Neural crest cell (in vitro differentiated cells): ENCODE results near the gene PABPC1L. TPM values are rescaled to one million over a fixed set of nuclear protein-coding genes. Genes with fewer than 3 reads are reported as not detected.

Experiments
- DNase-seq: peaks from one replicate; pipeline ENCODE4 v3.0.0; 2021; ENCODE audit warnings: low read depth, mixed read lengths, low spot score
- H3K27ac Mint-ChIP-seq: one replicate; pipeline ENCODE4 v1.8.0; 2021; ENCODE audit warnings: mild to moderate bottlenecking, mixed read lengths; ENCODE audit not compliant: unreplicated experiment
- H3K27me3 Mint-ChIP-seq: 2 replicates; pipeline ENCODE4 v1.8.0; 2021; ENCODE audit warnings: low read depth, mild to moderate bottlenecking, mixed read lengths
- H3K36me3 Mint-ChIP-seq: 2 replicates; pipeline ENCODE4 v1.8.0; 2021; ENCODE audit warnings: low read depth, mild to moderate bottlenecking, mixed read lengths
- H3K4me1 Mint-ChIP-seq: 2 replicates; pipeline ENCODE4 v1.8.0; 2021; ENCODE audit warnings: mixed read lengths
- H3K4me3 Mint-ChIP-seq: one replicate; pipeline ENCODE4 v1.8.0; 2021; ENCODE audit warnings: mild to moderate bottlenecking, mixed read lengths
- H3K9me3 Mint-ChIP-seq: 2 replicates; pipeline ENCODE4 v1.8.0; 2021; ENCODE audit warnings: mixed read lengths
- total RNA-seq: library from RNA; stranded (reverse); gene quantifications from 2 replicates; pipeline ENCODE4 v1.2.1, GENCODE V29; 2021
- TF ChIP-seq, protein P1 (sequence below): fragments of 200-600 bp; sonication (generic); conservative IDR thresholded peaks from 2 replicates; pipeline ENCODE4 v1.5.0; 2021; ENCODE audit warnings: antibody characterized with exemption, mild to moderate bottlenecking

PABPC1L gene
- total RNA-seq, 1 donor from 2014 or later: 78.6 TPM

- H3K27me3 Mint-ChIP-seq: no peaks in the 10 kb centered on the region
- H3K36me3 Mint-ChIP-seq: peaks cover 7% of the 10 kb centered on the region
- no peak for DNase-seq
- TF ChIP-seq, protein P1, sequence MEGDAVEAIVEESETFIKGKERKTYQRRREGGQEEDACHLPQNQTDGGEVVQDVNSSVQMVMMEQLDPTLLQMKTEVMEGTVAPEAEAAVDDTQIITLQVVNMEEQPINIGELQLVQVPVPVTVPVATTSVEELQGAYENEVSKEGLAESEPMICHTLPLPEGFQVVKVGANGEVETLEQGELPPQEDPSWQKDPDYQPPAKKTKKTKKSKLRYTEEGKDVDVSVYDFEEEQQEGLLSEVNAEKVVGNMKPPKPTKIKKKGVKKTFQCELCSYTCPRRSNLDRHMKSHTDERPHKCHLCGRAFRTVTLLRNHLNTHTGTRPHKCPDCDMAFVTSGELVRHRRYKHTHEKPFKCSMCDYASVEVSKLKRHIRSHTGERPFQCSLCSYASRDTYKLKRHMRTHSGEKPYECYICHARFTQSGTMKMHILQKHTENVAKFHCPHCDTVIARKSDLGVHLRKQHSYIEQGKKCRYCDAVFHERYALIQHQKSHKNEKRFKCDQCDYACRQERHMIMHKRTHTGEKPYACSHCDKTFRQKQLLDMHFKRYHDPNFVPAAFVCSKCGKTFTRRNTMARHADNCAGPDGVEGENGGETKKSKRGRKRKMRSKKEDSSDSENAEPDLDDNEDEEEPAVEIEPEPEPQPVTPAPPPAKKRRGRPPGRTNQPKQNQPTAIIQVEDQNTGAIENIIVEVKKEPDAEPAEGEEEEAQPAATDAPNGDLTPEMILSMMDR: no peak
- H3K9me3 Mint-ChIP-seq: no peaks in the 10 kb centered on the region
- no peak overlapping the region for H3K27ac Mint-ChIP-seq
- peaks cover 2% of the 10 kb centered on the region for H3K4me1 Mint-ChIP-seq
- no peak overlapping the region for H3K4me3 Mint-ChIP-seq
Observed at GRCh38 chr20:44916586-44916985, 6.7 kb downstream of the PABPC1L start.

- H3K27ac Mint-ChIP-seq: no peak overlapping the region
- H3K9me3 Mint-ChIP-seq: no peaks in the 10 kb centered on the region
- no peak for DNase-seq
- no peak overlapping the region for H3K4me3 Mint-ChIP-seq
- H3K4me1 Mint-ChIP-seq: no peaks in the 10 kb centered on the region
- TF ChIP-seq, protein P1: no peak
- peaks cover 7% of the 10 kb centered on the region for H3K36me3 Mint-ChIP-seq
- H3K27me3 Mint-ChIP-seq: no peaks in the 10 kb centered on the region
Observed at GRCh38 chr20:44917399-44917798, 7.5 kb downstream of the PABPC1L start.

DNA sequence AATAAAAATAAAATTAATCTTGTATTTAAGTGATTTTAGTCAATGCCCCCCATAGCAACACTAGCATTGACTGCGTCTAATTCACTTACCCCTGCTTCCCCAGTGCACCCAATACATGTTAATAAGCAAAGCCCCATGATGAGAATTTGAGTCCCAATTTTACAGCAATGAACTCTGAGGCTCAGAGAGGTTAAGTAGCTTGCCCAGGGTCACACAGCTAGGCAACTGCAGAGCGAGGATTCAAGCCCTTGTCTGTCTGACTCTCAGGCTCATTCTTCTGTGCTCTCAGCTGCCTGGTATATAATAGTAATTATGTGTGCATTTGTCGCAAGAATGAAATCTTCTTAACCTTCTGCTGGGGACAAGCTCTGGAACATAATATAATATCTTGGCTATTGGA lies 8.5 kb downstream of the PABPC1L start:
- Mint-ChIP-seq H3K9me3 (no peaks in the 10 kb centered on the region), H3K27me3 (no peaks in the 10 kb centered on the region), H3K4me3 (no peak overlapping the region), H3K4me1 (no peaks in the 10 kb centered on the region), H3K27ac (no peak overlapping the region), H3K36me3 (peaks cover 2% of the 10 kb centered on the region)
- no peak for DNase-seq
- TF ChIP-seq, protein P1: no peak

GRCh38 chr20:44918761-44919160 lies 8.9 kb downstream of the PABPC1L start:
- H3K36me3 Mint-ChIP-seq: no peaks in the 10 kb centered on the region
- no peak overlapping the region for H3K4me3 Mint-ChIP-seq
- no peaks in the 10 kb centered on the region for H3K4me1 Mint-ChIP-seq
- H3K9me3 Mint-ChIP-seq: no peaks in the 10 kb centered on the region
- H3K27me3 Mint-ChIP-seq: no peaks in the 10 kb centered on the region
- TF ChIP-seq, protein P1: no peak
- no peak for DNase-seq
- no peak overlapping the region for H3K27ac Mint-ChIP-seq

- no peaks in the 10 kb centered on the region for H3K9me3 Mint-ChIP-seq
- DNase-seq: no peak
- H3K36me3 Mint-ChIP-seq: peaks cover 3% of the 10 kb centered on the region
- H3K27me3 Mint-ChIP-seq: no peaks in the 10 kb centered on the region
- H3K4me1 Mint-ChIP-seq: no peaks in the 10 kb centered on the region
- no peak overlapping the region for H3K27ac Mint-ChIP-seq
- TF ChIP-seq, protein P1: no peak
- no peak overlapping the region for H3K4me3 Mint-ChIP-seq
Observed at GRCh38 chr20:44921447-44921846, 11.6 kb downstream of the PABPC1L start.

- DNase-seq: no peak
- Mint-ChIP-seq H3K4me1 (no peaks in the 10 kb centered on the region), H3K36me3 (peaks cover 3% of the 10 kb centered on the region), H3K27ac (no peak overlapping the region), H3K27me3 (no peaks in the 10 kb centered on the region), H3K4me3 (no peak overlapping the region), H3K9me3 (no peaks in the 10 kb centered on the region)
- TF ChIP-seq, protein P1: no peak
Observed at GRCh38 chr20:44924541-44924940, 14.7 kb downstream of the PABPC1L start.
